Caco-2 (cell line): ENCODE results near the gene SIPA1. TPM values are rescaled to one million over a fixed set of nuclear protein-coding genes. Genes with fewer than 3 reads are reported as not detected.

Experiments used
- BruUV-seq: library from RNA; stranded (reverse); fragments of 400-500 nt; replicated peaks from 2 replicates; lab custom pipeline; 2021; lab: Mats Ljungman, UMichigan
- CTCF ChIA-PET: fragments of 300-600 bp; sonication (Branson Sonifier 250); formaldehyde crosslinking; loops from one replicate; lab custom pipeline; 2022; ENCODE audit warnings: antibody characterized with exemption; lab: Charles Lee
- POLR2A ChIA-PET: fragments of 300-600 bp; sonication (Branson Sonifier 250); formaldehyde crosslinking; loops from one replicate; lab custom pipeline; 2022; ENCODE audit warnings: antibody characterized with exemption; lab: Charles Lee
- DNase-seq, 2 experiments: peaks; one replicate each; pipeline versions ENCODE4 v3.0.0 to v3.0.0-alpha.2; 2020 to 2022
- H3K27me3 ChIP-seq: replicated peaks from 2 replicates; pipeline ENCODE4 v1.6.0; 2011; ENCODE audit warnings: low read length; ENCODE audit not compliant: control insufficient read depth, insufficient read depth
- H3K36me3 ChIP-seq: 2 replicates; pipeline ENCODE4 v1.5.1; 2011; ENCODE audit warnings: low read length; ENCODE audit not compliant: control insufficient read depth, insufficient read depth
- H3K4me1 ChIP-seq: fragments of 250-450 bp; sonication (Bioruptor Pico); 2 replicates; pipeline ENCODE4 v1.5.1; 2020; ENCODE audit warnings: mild to moderate bottlenecking
- H3K4me3 ChIP-seq: 2 replicates; pipeline ENCODE4 v1.5.1; 2011; ENCODE audit warnings: low read depth, mild to moderate bottlenecking, control low read depth, low read length
- H3K9me3 ChIP-seq: fragments of 250-450 bp; sonication (Bioruptor Pico); 2 replicates; pipeline ENCODE4 v1.5.1; 2020; ENCODE audit warnings: mild to moderate bottlenecking, moderate library complexity
- H3K27ac Mint-ChIP-seq: one replicate; pipeline ENCODE4 v1.8.0; 2022; ENCODE audit warnings: mixed read lengths; ENCODE audit not compliant: unreplicated experiment
- H3K27me3 Mint-ChIP-seq: one replicate; pipeline ENCODE4 v1.8.0; 2022; ENCODE audit warnings: mixed read lengths; ENCODE audit not compliant: insufficient read depth, unreplicated experiment
- H3K36me3 Mint-ChIP-seq: one replicate; pipeline ENCODE4 v1.8.0; 2022; ENCODE audit warnings: mild to moderate bottlenecking, mixed read lengths; ENCODE audit not compliant: insufficient read depth, unreplicated experiment
- H3K4me1 Mint-ChIP-seq: one replicate; pipeline ENCODE4 v1.8.0; 2022; ENCODE audit warnings: low read depth, mixed read lengths; ENCODE audit not compliant: unreplicated experiment
- H3K4me3 Mint-ChIP-seq: one replicate; pipeline ENCODE4 v1.8.0; 2022; ENCODE audit warnings: mild to moderate bottlenecking, moderate library complexity, mixed read lengths; ENCODE audit not compliant: unreplicated experiment
- H3K9me3 Mint-ChIP-seq: one replicate; pipeline ENCODE4 v1.8.0; 2022; ENCODE audit warnings: mixed read lengths; ENCODE audit not compliant: unreplicated experiment
- CTCF ChIP-seq, 2 experiments: fragments of 200-600 bp in 1 of 2; IDR thresholded peaks; 1 replicate in 1 of 2; 2 replicates in 1 of 2; pipeline versions ENCODE4 v1.5.1 to v1.8.0; 2011 to 2022; ENCODE audit warnings: antibody characterized with exemption in 1 of 2, control low read depth in 1 of 2, inconsistent platforms in 1 of 2, low read depth in 1 of 2, low read length in 1 of 2, mild to moderate bottlenecking in 1 of 2, moderate library complexity in 1 of 2; ENCODE audit not compliant: insufficient read depth in 1 of 2, severe bottlenecking in 1 of 2, unreplicated experiment in 1 of 2
- intact Hi-C: fragments of 100-400 bp; cut with micrococcal nuclease; formaldehyde crosslinking; loops from one replicate; pipeline ENCODE4 v1.10.0; 2022; ENCODE audit not compliant: unreplicated experiment
- total RNA-seq: library from RNA; stranded (reverse); gene quantifications from 2 replicates; pipeline ENCODE4 v1.2.3, GENCODE V29; 2022

The SIPA1 gene
- total RNA-seq, 1 experiment from 2014 or later, result 30.5 TPM

DNA sequence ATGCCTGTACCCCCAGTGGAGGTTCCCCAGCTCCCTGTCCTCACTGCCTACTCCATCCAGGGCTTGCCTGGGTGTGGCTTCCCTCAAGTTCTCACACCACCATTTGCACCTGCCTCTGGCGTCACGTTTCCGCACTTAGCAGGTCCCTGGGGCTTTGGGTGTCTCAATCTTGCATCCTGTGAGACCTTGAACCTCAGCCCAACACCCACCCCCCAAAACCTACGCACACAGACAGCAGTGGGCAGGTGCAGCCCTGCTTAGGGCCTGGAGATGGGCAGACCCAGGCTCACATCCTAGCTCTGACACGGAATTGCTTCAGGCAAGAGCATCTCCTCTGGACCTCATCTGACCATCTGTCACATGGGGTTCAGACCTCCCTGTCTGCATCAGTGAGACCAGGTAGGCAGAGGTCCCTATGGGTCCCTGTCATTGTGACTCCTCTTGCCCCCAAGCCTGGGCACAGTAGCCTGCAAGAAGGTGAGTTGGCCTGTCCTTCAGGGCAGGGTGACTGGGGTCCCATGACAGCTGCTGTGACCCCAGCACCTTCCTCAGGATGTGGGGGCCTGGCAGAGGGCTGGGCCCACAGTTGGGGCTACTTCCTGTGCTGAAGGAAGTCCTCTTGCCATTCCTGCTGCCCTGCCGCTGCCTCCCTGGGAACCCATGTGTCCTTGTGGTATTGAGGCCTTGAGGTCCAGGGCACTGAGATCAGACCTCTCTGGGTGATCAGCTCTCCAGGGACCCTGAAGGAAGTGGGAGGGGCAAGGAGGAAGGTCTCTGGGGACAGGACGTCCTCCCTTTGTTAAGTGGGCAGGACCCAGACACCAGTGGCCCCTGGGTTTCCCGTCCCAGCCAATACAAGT, 2.0 kb downstream of the SIPA1 start:
- Mint-ChIP-seq H3K9me3 (no peaks in the 10 kb centered on the region), H3K27me3 (no peaks in the 10 kb centered on the region), H3K27ac (no peak overlapping the region), H3K4me1 (peaks cover 20% of the 10 kb centered on the region), H3K4me3 (no peak overlapping the region), H3K36me3 (peaks cover 40% of the 10 kb centered on the region)
- CTCF ChIA-PET, result interaction anchor here (0.6 kb wide), 1 partner anchor 301 kb away, joined by 3 read pairs; no protein-coding TSS in a partner anchor
- intact Hi-C loops, result no loop called here
- H3K36me3 ChIP-seq, result peaks cover 5% of the 10 kb centered on the region
- no peak for TF ChIP-seq CTCF (IDR thresholded peaks at IDR 0.05; ENCODE audit: insufficient read depth in 1 of 2, low read depth in 1 of 2, low read length in 1 of 2, severe bottlenecking in 1 of 2, unreplicated experiment in 1 of 2)
- DNase-seq, result no peak
- no peaks in the 10 kb centered on the region; the same call in 1 of the 2 replicates for H3K4me1 ChIP-seq
- POLR2A ChIA-PET, result no interaction called here
- H3K4me3 ChIP-seq, result no peak overlapping the region
- H3K9me3 ChIP-seq, result no peaks in the 10 kb centered on the region
- BruUV-seq, result no TSS peak
- no peaks in the 10 kb centered on the region for H3K27me3 ChIP-seq

GRCh38 chr11:65640483-65641296, 2.8 kb downstream of the SIPA1 start:
- DNase-seq, result no peak
- H3K27me3 Mint-ChIP-seq, result no peaks in the 10 kb centered on the region
- H3K9me3 Mint-ChIP-seq, result no peaks in the 10 kb centered on the region
- H3K4me1 ChIP-seq, result peaks cover 5% of the 10 kb centered on the region
- H3K4me1 Mint-ChIP-seq, result peaks cover 20% of the 10 kb centered on the region
- H3K36me3 ChIP-seq, result peaks cover 2% of the 10 kb centered on the region
- no peaks in the 10 kb centered on the region for H3K27me3 ChIP-seq
- ChIA-PET POLR2A (no interaction called here), CTCF (no interaction called here)
- no peak for TF ChIP-seq CTCF (IDR thresholded peaks at IDR 0.05; ENCODE audit: insufficient read depth in 1 of 2, low read depth in 1 of 2, low read length in 1 of 2, severe bottlenecking in 1 of 2, unreplicated experiment in 1 of 2)
- no peak overlapping the region for H3K27ac Mint-ChIP-seq
- H3K4me3 Mint-ChIP-seq, result no peak overlapping the region
- peaks cover 37% of the 10 kb centered on the region for H3K36me3 Mint-ChIP-seq
- intact Hi-C loops, result no loop called here
- H3K9me3 ChIP-seq, result no peaks in the 10 kb centered on the region
- H3K4me3 ChIP-seq, result no peak overlapping the region
- BruUV-seq, result no TSS peak

DNA sequence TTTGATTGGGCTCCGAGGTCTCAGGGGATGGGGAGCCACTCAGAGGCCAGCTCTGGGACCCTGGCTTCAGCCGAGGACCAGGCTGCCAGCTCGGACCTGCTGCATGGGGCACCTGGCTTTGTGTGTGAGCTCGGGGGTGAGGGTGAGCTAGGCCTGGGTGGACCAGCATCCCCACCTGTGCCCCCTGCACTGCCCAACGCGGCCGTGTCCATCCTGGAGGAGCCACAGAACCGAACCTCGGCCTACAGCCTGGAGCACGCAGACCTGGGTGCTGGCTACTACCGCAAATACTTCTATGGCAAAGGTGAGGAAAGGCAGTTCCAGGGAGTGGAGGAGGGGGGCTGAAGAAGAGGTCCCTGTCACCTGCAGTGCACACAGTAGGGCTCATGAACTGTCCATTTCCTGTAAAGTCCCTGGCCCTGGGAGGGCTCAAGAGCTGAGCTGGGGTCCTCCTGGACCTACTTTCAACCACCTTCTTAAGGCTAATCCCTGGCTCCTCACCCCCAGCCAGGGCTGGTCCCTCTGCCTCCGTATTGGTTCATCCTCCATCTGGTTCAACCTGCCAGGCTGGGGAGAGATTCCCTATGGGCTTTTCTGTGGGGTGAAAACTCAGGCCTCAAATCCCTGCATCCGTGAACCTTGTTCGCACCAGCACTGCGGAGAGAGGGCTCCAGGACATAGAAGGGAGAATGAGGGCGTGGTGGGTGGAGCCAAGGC, 3.6 kb downstream of the SIPA1 start:
- Mint-ChIP-seq H3K27ac (no peak overlapping the region), H3K4me1 (peaks cover 20% of the 10 kb centered on the region), H3K9me3 (no peaks in the 10 kb centered on the region), H3K36me3 (peaks cover 37% of the 10 kb centered on the region), H3K4me3 (no peak overlapping the region), H3K27me3 (no peaks in the 10 kb centered on the region)
- DNase-seq, result no peak
- intact Hi-C loops, result no loop called here
- no TSS peak for BruUV-seq
- TF ChIP-seq CTCF (IDR thresholded peaks at IDR 0.05; ENCODE audit: insufficient read depth in 1 of 2, low read depth in 1 of 2, low read length in 1 of 2, severe bottlenecking in 1 of 2, unreplicated experiment in 1 of 2), result no peak
- H3K9me3 ChIP-seq, result no peaks in the 10 kb centered on the region
- CTCF ChIA-PET, result no interaction called here
- POLR2A ChIA-PET, result no interaction called here
- H3K4me1 ChIP-seq, result peaks cover 11% of the 10 kb centered on the region
- no peaks in the 10 kb centered on the region for H3K27me3 ChIP-seq
- H3K4me3 ChIP-seq, result no peak overlapping the region
- no peaks in the 10 kb centered on the region for H3K36me3 ChIP-seq
